OCI-LY7 (cell line): ENCODE measurements around the gene AARS1. TPM values are rescaled to one million over a fixed set of nuclear protein-coding genes. Genes with fewer than 3 reads are reported as not detected.
"Not testable (repeated sequence)": the region's sequence is repeated elsewhere in the genome, so short reads cannot be mapped to it uniquely, and the experiment has no call there.

Experiments
- BruUV-seq: library from RNA; stranded (reverse); fragments of 400-500 nt; replicated peaks from 2 replicates; lab custom pipeline; 2021; lab: Mats Ljungman, UMichigan
- CTCF ChIA-PET: fragments of 300-600 bp; sonication (Branson Sonifier 250); formaldehyde crosslinking; loops from one replicate; lab custom pipeline; 2022; ENCODE audit warnings: antibody characterized with exemption; ENCODE audit not compliant: unreplicated experiment; lab: Charles Lee
- POLR2A ChIA-PET: fragments of 300-600 bp; sonication (Branson Sonifier 250); formaldehyde crosslinking; loops from one replicate; lab custom pipeline; 2022; ENCODE audit warnings: antibody characterized with exemption; lab: Charles Lee
- DNase-seq: peaks from one replicate; pipeline ENCODE4 v3.0.0-alpha.2; 2015; ENCODE audit warnings: low spot score
- H2AFZ ChIP-seq: fragments of 200-600 bp; sonication (generic), shearing (Covaris generic); 2 replicates; pipeline ENCODE4 v1.6.1; 2014; ENCODE audit warnings: mild to moderate bottlenecking, antibody characterized with exemption, low read length, moderate library complexity
- H3K27ac ChIP-seq: fragments of 200-600 bp; sonication (generic); 2 replicates; pipeline ENCODE4 v1.5.1; 2014; ENCODE audit warnings: mixed run types, low read depth, mild to moderate bottlenecking, moderate library complexity, low read length, inconsistent platforms; ENCODE audit not compliant: poor library complexity, severe bottlenecking
- H3K36me3 ChIP-seq: fragments of 200-600 bp; sonication (generic); 2 replicates; pipeline ENCODE4 v1.6.1; 2014; ENCODE audit warnings: mild to moderate bottlenecking, antibody characterized with exemption, low read length, moderate library complexity, mixed read lengths; ENCODE audit not compliant: insufficient read depth
- H3K4me1 ChIP-seq: fragments of 200-600 bp; sonication (generic); 2 replicates; pipeline ENCODE4 v1.5.1; 2014; ENCODE audit warnings: mild to moderate bottlenecking, low read length; ENCODE audit not compliant: insufficient read depth, poor library complexity, severe bottlenecking
- H3K4me2 ChIP-seq: fragments of 200-600 bp; sonication (generic); 2 replicates; pipeline ENCODE4 v1.6.1; 2014; ENCODE audit warnings: mild to moderate bottlenecking, low read length
- H3K4me3 ChIP-seq: fragments of 200-600 bp; sonication (generic); 2 replicates; pipeline ENCODE4 v1.5.1; 2014; ENCODE audit warnings: mild to moderate bottlenecking, low read depth, low read length; ENCODE audit not compliant: poor library complexity, severe bottlenecking
- H3K79me2 ChIP-seq: fragments of 200-600 bp; sonication (generic); 2 replicates; pipeline ENCODE4 v1.6.1; 2016; ENCODE audit warnings: low read depth, mild to moderate bottlenecking, low read length, moderate library complexity, mixed read lengths; ENCODE audit not compliant: insufficient read depth
- H3K9me2 ChIP-seq: fragments of 200-600 bp; sonication (generic); 2 replicates; pipeline ENCODE4 v1.6.1; 2016; ENCODE audit warnings: mild to moderate bottlenecking, low read length, mixed read lengths; ENCODE audit not compliant: insufficient read depth
- H3K9me3 ChIP-seq: fragments of 200-600 bp; sonication (generic); 2 replicates; pipeline ENCODE4 v1.6.1; 2014; ENCODE audit warnings: mild to moderate bottlenecking, mixed run types, low read length, mixed read lengths
- H4K20me1 ChIP-seq: fragments of 200-600 bp; sonication (generic); 2 replicates; pipeline ENCODE4 v1.6.1; 2014; ENCODE audit warnings: mild to moderate bottlenecking, antibody characterized with exemption, low read length, moderate library complexity, mixed read lengths; ENCODE audit not compliant: insufficient read depth
- CTCF ChIP-seq: fragments of 200-600 bp; sonication (generic); conservative IDR thresholded peaks from 2 replicates; pipeline ENCODE4 v1.5.1; 2014; ENCODE audit warnings: mild to moderate bottlenecking, antibody characterized with exemption, low read length, moderate library complexity, mixed read lengths
- EZH2phosphoT487 ChIP-seq: fragments of 200-600 bp; sonication (generic); IDR thresholded peaks from 2 replicates; pipeline ENCODE4 v1.6.1; 2018; ENCODE audit warnings: low read depth, borderline replicate concordance, mild to moderate bottlenecking, mixed run types, antibody characterized with exemption, low read length, moderate library complexity, mixed read lengths
- intact Hi-C: fragments of 100-400 bp; cut with micrococcal nuclease; formaldehyde crosslinking; loops from one replicate; pipeline ENCODE4 v1.10.0; 2022; ENCODE audit not compliant: unreplicated experiment
- total RNA-seq, 2 experiments: library from RNA; depleted of rRNA in 1 of 2; stranded (reverse); fragments of >200 nt in 1 of 2; shearing (Covaris generic) in 1 of 2; gene quantifications; 2 replicates each; pipeline ENCODE4 v1.2.3, GENCODE V29; 2014 to 2022

AARS1 gene
- total RNA-seq, 2 experiments from 2014 or later, result 182 to 259 TPM

- H3K9me3 ChIP-seq, result no peaks in the 10 kb centered on the region
- 0 out of 2 replicates have a peak, but pooled peaks cover 7% of the 10 kb centered on the region for H4K20me1 ChIP-seq
- CTCF ChIA-PET, result interaction anchor here (0.6 to 1.3 kb wide), 2 partner anchors 22 to 164 kb away, joined by 3 to 4 read pairs; partner anchors contain the start of gene AARS1
- BruUV-seq, result no TSS peak
- peak; percentile 78 for TF ChIP-seq CTCF
- no peak for TF ChIP-seq EZH2phosphoT487
- no peak overlapping the region for H3K4me3 ChIP-seq
- H3K36me3 ChIP-seq, result peaks cover 98% of the 10 kb centered on the region
- H2AFZ ChIP-seq, result no peak overlapping the region
- intact Hi-C loops, result loop anchor here (10.0 kb wide), 1 partner anchor 287 kb away; no protein-coding TSS in a partner anchor
- POLR2A ChIA-PET, result interaction anchor here (0.7 kb wide), 1 partner anchor 51 kb away, joined by 3 read pairs; no protein-coding TSS in a partner anchor
- DNase-seq, result peak; percentile 44
- no peak overlapping the region for H3K27ac ChIP-seq
- no peak overlapping the region for H3K4me2 ChIP-seq
- H3K9me2 ChIP-seq, result no peaks in the 10 kb centered on the region
- H3K79me2 ChIP-seq, result no peaks in the 10 kb centered on the region; the same call in 1 of the 2 replicates
- no peaks in the 10 kb centered on the region for H3K4me1 ChIP-seq
Measured at GRCh38 chr16:70267516-70267915, 21.8 kb downstream of the AARS1 start.

- H2AFZ ChIP-seq, CTCF ChIA-PET, BruUV-seq, H3K79me2 ChIP-seq, H4K20me1 ChIP-seq, H3K4me1 ChIP-seq, H3K4me3 ChIP-seq, DNase-seq, H3K27ac ChIP-seq, H3K9me3 ChIP-seq, POLR2A ChIA-PET, H3K9me2 ChIP-seq, H3K4me2 ChIP-seq: not testable (repeated sequence)
- intact Hi-C loops, result loop anchor here (10.0 kb wide), 1 partner anchor 295 kb away; no protein-coding TSS in a partner anchor
- H3K36me3 ChIP-seq, result peaks cover 98% of the 10 kb centered on the region
Measured at GRCh38 chr16:70259903-70260302, 29.4 kb downstream of the AARS1 start.

- POLR2A ChIA-PET, result interaction anchor here (0.5 kb wide), 1 partner anchor 301 kb away, joined by 3 read pairs; no protein-coding TSS in a partner anchor
- H3K4me1 ChIP-seq, result no peaks in the 10 kb centered on the region
- CTCF ChIA-PET, result no interaction called here
- no TSS peak for BruUV-seq
- no peak overlapping the region for H2AFZ ChIP-seq
- H4K20me1 ChIP-seq, result no peaks in the 10 kb centered on the region
- peaks cover 98% of the 10 kb centered on the region for H3K36me3 ChIP-seq
- intact Hi-C loops, result no loop called here
- H3K27ac ChIP-seq, result no peak overlapping the region
- H3K4me3 ChIP-seq, result no peak overlapping the region
- no peaks in the 10 kb centered on the region for H3K9me3 ChIP-seq
- TF ChIP-seq CTCF, result no peak
- TF ChIP-seq EZH2phosphoT487, result no peak
- DNase-seq, result no peak
- no peaks in the 10 kb centered on the region for H3K79me2 ChIP-seq
- H3K4me2 ChIP-seq, result no peak overlapping the region
- H3K9me2 ChIP-seq, result no peaks in the 10 kb centered on the region
Measured at GRCh38 chr16:70258946-70259345, 30.4 kb downstream of the AARS1 start.
